Esophagus (tissue), 2 donors: ENCODE measurements around the gene DBH. TPM values are rescaled to one million over a fixed set of nuclear protein-coding genes. Genes with fewer than 3 reads are reported as not detected.
"Not testable (repeated sequence)": the region's sequence is repeated elsewhere in the genome, so short reads cannot be mapped to it uniquely, and the experiment has no call there.

ENCODE experiments used
- H3K27ac ChIP-seq, 2 donors: one replicate each; pipeline ENCODE4 v1.5.1; 2013; ENCODE audit warnings: low read depth in 2 of 2, mild to moderate bottlenecking in 2 of 2, inconsistent platforms in 1 of 2, low read length in 1 of 2, moderate library complexity in 1 of 2
- H3K27me3 ChIP-seq, 2 donors: one replicate each; pipeline ENCODE4 v1.6.1; 2013; ENCODE audit warnings: low read length in 2 of 2, control low read depth in 1 of 2, mild to moderate bottlenecking in 1 of 2; ENCODE audit not compliant: insufficient read depth in 2 of 2, control insufficient read depth in 1 of 2
- H3K36me3 ChIP-seq, 2 donors: one replicate each; pipeline ENCODE4 v1.6.1; 2013; ENCODE audit warnings: low read length in 1 of 2; ENCODE audit not compliant: control insufficient read depth in 2 of 2, insufficient read depth in 2 of 2
- H3K4me1 ChIP-seq, 2 donors: one replicate each; pipeline ENCODE4 v1.6.1; 2013; ENCODE audit warnings: low read length in 1 of 2; ENCODE audit not compliant: control insufficient read depth in 2 of 2, insufficient read depth in 2 of 2
- H3K4me3 ChIP-seq, 2 donors: one replicate each; pipeline ENCODE4 v1.5.1; 2013; ENCODE audit warnings: low read length in 2 of 2, mild to moderate bottlenecking in 2 of 2, low read depth in 1 of 2, moderate library complexity in 1 of 2
- H3K9me3 ChIP-seq, 2 donors: one replicate each; pipeline ENCODE4 v1.6.1; 2013; ENCODE audit warnings: mild to moderate bottlenecking in 2 of 2, low read depth in 1 of 2, low read length in 1 of 2, moderate library complexity in 1 of 2; ENCODE audit not compliant: control insufficient read depth in 2 of 2, insufficient read depth in 1 of 2
- WGBS, 2 donors: extraction: QIAGEN DNeasy Blood & Tissue Kit; methylation state at CpG; one replicate each; pipeline ENCODE4 v1.1.7; 2013; 5-methylcytosine and 5-hydroxymethylcytosine counted together
- polyA plus RNA-seq, 2 donors: library from polyadenylated mRNA; stranded (reverse); fragments of 200-250 nt; gene quantifications; one replicate each; pipeline ENCODE4 v1.2.3, GENCODE V29; 2013
- donor health status: healthy with polysubstance abuse.
- donor health status: Bipolar disorder and iron deficiency.

Gene DBH
- polyA plus RNA-seq, 2 donors = 0.01 TPM; not detected in 1

GRCh38 chr9:133615606-133616188, 20.5 kb upstream of the DBH start:
- no peaks in the 10 kb centered on the region for H3K4me1 ChIP-seq
- H3K27me3 ChIP-seq = peaks cover 4 to 13% of the 10 kb centered on the region in 2 donors
- H3K27ac ChIP-seq = no peak overlapping the region
- H3K4me3 ChIP-seq = no peak overlapping the region
- 72% methylated on average over 9 to 13 of the region's 13 CpGs for WGBS, 2 donors
- no peaks in the 10 kb centered on the region for H3K36me3 ChIP-seq
- H3K9me3 ChIP-seq = no peaks in the 10 kb centered on the region

- H3K36me3 ChIP-seq = no peaks in the 10 kb centered on the region
- peaks cover 4 to 13% of the 10 kb centered on the region in 2 donors for H3K27me3 ChIP-seq
- H3K4me1 ChIP-seq = no peaks in the 10 kb centered on the region
- no peak overlapping the region for H3K27ac ChIP-seq
- 78 to 80% methylated on average over 13 of the region's 13 CpGs for WGBS, 2 donors
- no peaks in the 10 kb centered on the region for H3K9me3 ChIP-seq
- no peak overlapping the region for H3K4me3 ChIP-seq
These were observed 19.3 kb upstream of the DBH start for GRCh38 chr9:133616643-133617405.

GRCh38 chr9:133618726-133619125, 17.4 kb upstream of the DBH start:
- no peaks in the 10 kb centered on the region for H3K36me3 ChIP-seq
- no peaks in the 10 kb centered on the region for H3K4me1 ChIP-seq
- H3K4me3 ChIP-seq = no peak overlapping the region
- H3K9me3 ChIP-seq = no peaks in the 10 kb centered on the region
- 78 to 83% methylated on average over 10 of the region's 10 CpGs for WGBS, 2 donors
- H3K27ac ChIP-seq = no peak overlapping the region
- peaks cover 0 to 13% of the 10 kb centered on the region in 2 donors for H3K27me3 ChIP-seq

- Histone ChIP-seq H3K27ac (no peak overlapping the region), H3K9me3 (no peaks in the 10 kb centered on the region), H3K27me3 (peaks cover 0 to 12% of the 10 kb centered on the region in 2 donors), H3K4me1 (no peaks in the 10 kb centered on the region), H3K36me3 (no peaks in the 10 kb centered on the region), H3K4me3 (no peak overlapping the region)
- 13 to 17% methylated on average over 8 of the region's 8 CpGs for WGBS, 2 donors
These were observed 16.4 kb upstream of the DBH start for GRCh38 chr9:133619791-133620190.

GRCh38 chr9:133621725-133622267, 14.4 kb upstream of the DBH start:
- peaks cover 0 to 4% of the 10 kb centered on the region in 2 donors for H3K27me3 ChIP-seq
- H3K9me3 ChIP-seq = peaks cover 0 to 5% of the 10 kb centered on the region in 2 donors
- H3K27ac ChIP-seq = no peak overlapping the region
- no peak overlapping the region for H3K4me3 ChIP-seq
- WGBS, 2 donors = 63 to 70% methylated on average over 11 of the region's 11 CpGs
- H3K36me3 ChIP-seq = no peaks in the 10 kb centered on the region
- H3K4me1 ChIP-seq = no peaks in the 10 kb centered on the region

- Histone ChIP-seq H3K9me3 (peaks cover 0 to 9% of the 10 kb centered on the region in 2 donors), H3K27me3 (peaks cover 0 to under 1% of the 10 kb centered on the region in 2 donors), H3K4me1 (no peaks in the 10 kb centered on the region), H3K4me3 (no peak overlapping the region), H3K27ac (no peak overlapping the region), H3K36me3 (no peaks in the 10 kb centered on the region)
- WGBS, 2 donors = 49 to 68% methylated on average over 5 of the region's 5 CpGs
These were observed 13.6 kb upstream of the DBH start for GRCh38 chr9:133622555-133622954.

GRCh38 chr9:133626008-133626407, 10.2 kb upstream of the DBH start:
- not testable (repeated sequence) for H3K9me3 ChIP-seq, H3K4me1 ChIP-seq, H3K4me3 ChIP-seq, H3K27me3 ChIP-seq, H3K36me3 ChIP-seq, H3K27ac ChIP-seq

- Histone ChIP-seq H3K4me3 (no peak overlapping the region), H3K27me3 (no peaks in the 10 kb centered on the region), H3K27ac (no peak overlapping the region), H3K9me3 (peaks cover 0 to 9% of the 10 kb centered on the region in 2 donors), H3K36me3 (no peaks in the 10 kb centered on the region), H3K4me1 (no peaks in the 10 kb centered on the region)
- WGBS, 2 donors = 69 to 70% methylated on average over 3 of the region's 3 CpGs
These were observed 8.8 kb upstream of the DBH start for GRCh38 chr9:133627341-133627740.

- peaks cover 0 to 9% of the 10 kb centered on the region in 2 donors for H3K9me3 ChIP-seq
- H3K4me3 ChIP-seq = no peak overlapping the region
- WGBS, 2 donors = 64 to 69% methylated on average over 8 of the region's 8 CpGs
- no peak overlapping the region for H3K27ac ChIP-seq
- no peaks in the 10 kb centered on the region for H3K27me3 ChIP-seq
- no peaks in the 10 kb centered on the region for H3K4me1 ChIP-seq
- H3K36me3 ChIP-seq = no peaks in the 10 kb centered on the region
These were observed 7.4 kb upstream of the DBH start for GRCh38 chr9:133628766-133629165.
